Liver (tissue), 9 donors: ENCODE measurements around the gene SRSF6. TPM values are rescaled to one million over a fixed set of nuclear protein-coding genes. Genes with fewer than 3 reads are reported as not detected.

Source experiments
- DNase-seq: peaks from one replicate; pipeline ENCODE4 v3.0.0-alpha.2; 2017; ENCODE audit warnings: low spot score
- H3K27ac ChIP-seq, 2 donors: one replicate each; pipeline ENCODE4 v1.7.0; 2013; ENCODE audit warnings: inconsistent platforms in 2 of 2, low read length in 2 of 2, control low read depth in 1 of 2, low read depth in 1 of 2, mild to moderate bottlenecking in 1 of 2
- H3K27me3 ChIP-seq, 4 donors: one replicate each; pipeline versions ENCODE4 v1.6.1 to v1.7.0; 2013; ENCODE audit warnings: low read length in 3 of 4, inconsistent platforms in 1 of 4, mild to moderate bottlenecking in 1 of 4, moderate library complexity in 1 of 4; ENCODE audit not compliant: control insufficient read depth in 4 of 4, insufficient read depth in 4 of 4
- H3K36me3 ChIP-seq, 4 donors: one replicate each; pipeline versions ENCODE4 v1.6.1 to v1.7.0; 2013; ENCODE audit warnings: low read length in 3 of 4, mild to moderate bottlenecking in 3 of 4, low read depth in 1 of 4, moderate library complexity in 1 of 4; ENCODE audit not compliant: control insufficient read depth in 4 of 4, insufficient read depth in 3 of 4
- H3K4me1 ChIP-seq, 4 donors: one replicate each; pipeline versions ENCODE4 v1.6.1 to v1.7.0; 2013; ENCODE audit warnings: low read length in 3 of 4, mild to moderate bottlenecking in 3 of 4, moderate library complexity in 1 of 4; ENCODE audit not compliant: control insufficient read depth in 4 of 4, insufficient read depth in 4 of 4
- H3K4me3 ChIP-seq, 3 donors: one replicate each; pipeline versions ENCODE4 v1.6.1 to v1.7.0; 2013; ENCODE audit warnings: low read length in 3 of 3, control low read depth in 1 of 3, low read depth in 1 of 3, mild to moderate bottlenecking in 1 of 3
- H3K9ac ChIP-seq, 2 donors: one replicate each; pipeline ENCODE4 v1.7.0; 2013; ENCODE audit warnings: low read length in 2 of 2, mild to moderate bottlenecking in 2 of 2, moderate library complexity in 2 of 2, control low read depth in 1 of 2, low read depth in 1 of 2
- H3K9me3 ChIP-seq, 4 donors: one replicate each; pipeline versions ENCODE4 v1.6.1 to v1.7.0; 2013; ENCODE audit warnings: low read length in 3 of 4; ENCODE audit not compliant: control insufficient read depth in 4 of 4
- ATF3 ChIP-seq: IDR thresholded peaks from 2 replicates; pipeline ENCODE4 v1.6.1; 2016; ENCODE audit warnings: antibody characterized with exemption
- CTCF ChIP-seq: fragments of 150-350 bp; IDR thresholded peaks from 2 replicates; pipeline ENCODE4 v1.5.1; 2017; ENCODE audit warnings: improper control_type of control experiment, low read depth, low read length; ENCODE audit not compliant: missing input control
- EGR1 ChIP-seq, 2 donors: IDR thresholded peaks; 2 replicates each; pipeline ENCODE4 v1.6.1; 2016 to 2018; ENCODE audit warnings: antibody characterized with exemption in 2 of 2, low read depth in 2 of 2
- FOXA1 ChIP-seq: IDR thresholded peaks from 2 replicates; pipeline ENCODE4 v1.6.1; 2016; ENCODE audit warnings: antibody characterized with exemption
- FOXA2 ChIP-seq: IDR thresholded peaks from 2 replicates; pipeline ENCODE4 v1.6.1; 2016; ENCODE audit warnings: antibody characterized with exemption
- GABPA ChIP-seq, 2 donors: IDR thresholded peaks in 1 of 2; conservative IDR thresholded peaks in 1 of 2; 2 replicates each; pipeline ENCODE4 v1.6.1; 2016; ENCODE audit warnings: antibody characterized with exemption in 2 of 2, mild to moderate bottlenecking in 1 of 2, moderate library complexity in 1 of 2
- HNF4A ChIP-seq, 2 donors: conservative IDR thresholded peaks; 2 replicates each; pipeline ENCODE4 v1.6.1; 2016; ENCODE audit warnings: antibody characterized with exemption in 2 of 2, mild to moderate bottlenecking in 2 of 2
- HNF4G ChIP-seq: IDR thresholded peaks from 2 replicates; pipeline ENCODE4 v1.6.1; 2016; ENCODE audit warnings: antibody characterized with exemption
- JUND ChIP-seq, 2 donors: IDR thresholded peaks; 2 replicates each; pipeline ENCODE4 v1.6.1; 2016; ENCODE audit warnings: antibody characterized with exemption in 2 of 2
- MAX ChIP-seq: IDR thresholded peaks from 2 replicates; pipeline ENCODE4 v1.6.1; 2016; ENCODE audit warnings: antibody characterized with exemption
- NR2F2 ChIP-seq: IDR thresholded peaks from 2 replicates; pipeline ENCODE4 v1.6.1; 2016; ENCODE audit warnings: antibody characterized with exemption
- RAD21 ChIP-seq, 2 donors: IDR thresholded peaks; 2 replicates each; pipeline ENCODE4 v1.6.1; 2016; ENCODE audit warnings: antibody characterized with exemption in 2 of 2, mild to moderate bottlenecking in 2 of 2
- REST ChIP-seq: IDR thresholded peaks from 2 replicates; pipeline ENCODE4 v1.6.1; 2016; ENCODE audit warnings: antibody characterized with exemption, mild to moderate bottlenecking
- RXRA ChIP-seq, 2 donors: IDR thresholded peaks; 2 replicates each; pipeline ENCODE4 v1.6.1; 2017 to 2018; ENCODE audit warnings: antibody characterized with exemption in 2 of 2, mild to moderate bottlenecking in 1 of 2
- SP1 ChIP-seq: IDR thresholded peaks from 2 replicates; pipeline ENCODE4 v1.6.1; 2018; ENCODE audit warnings: antibody characterized with exemption, mild to moderate bottlenecking
- TAF1 ChIP-seq: conservative IDR thresholded peaks from 2 replicates; pipeline ENCODE4 v1.6.1; 2016; ENCODE audit warnings: antibody characterized with exemption, mild to moderate bottlenecking
- YY1 ChIP-seq: IDR thresholded peaks from 2 replicates; pipeline ENCODE4 v1.6.1; 2016; ENCODE audit warnings: antibody characterized with exemption, mild to moderate bottlenecking
- ZBTB33 ChIP-seq: IDR thresholded peaks from 2 replicates; pipeline ENCODE4 v1.6.1; 2016; ENCODE audit warnings: antibody characterized with exemption
- WGBS: extraction: QIAGEN DNeasy Blood & Tissue Kit; methylation state at CpG from one replicate; pipeline ENCODE4 v1.1.7; 2013; 5-methylcytosine and 5-hydroxymethylcytosine counted together
- polyA plus RNA-seq, 2 donors: library from polyadenylated mRNA; stranded (reverse) in 1 of 2; unstranded in 1 of 2; fragments of 200-250 nt in 1 of 2; fragments of >200 nt in 1 of 2; fragmentation: Nextera tagmentation in 1 of 2; extraction: Ambion mirVana in 1 of 2; gene quantifications; one replicate each; pipeline versions ENCODE4 v1.2.1 to v1.2.3, GENCODE V29; 2013 to 2015
- total RNA-seq, 2 donors: library from RNA; depleted of rRNA; stranded (reverse); fragments of >200 nt; gene quantifications; one replicate each; pipeline ENCODE4 v1.2.3, GENCODE V29; 2014
- donor health status: healthy.
- donor health status: healthy.
- donor health status: healthy.
- donor health status: healthy.
- donor health status: healthy.

The SRSF6 gene
- total and polyA plus RNA-seq, 4 donors = 33.8 to 47.5 (median 41.1) TPM

GRCh38 chr20:43459022-43459942 is 1.6 kb downstream of the SRSF6 start:
- 56% methylated on average over 12 of the region's 12 CpGs for WGBS
- Histone ChIP-seq H3K4me3 (peak overlapping the region; percentile 62 to 95 (median 95)), H3K9me3 (no peaks in the 10 kb centered on the region), H3K36me3 (peaks cover 2 to 43% (median 41%) of the 10 kb centered on the region in 4 donors), H3K27me3 (no peaks in the 10 kb centered on the region), H3K4me1 (peaks cover 2 to 38% (median 24%) of the 10 kb centered on the region in 4 donors), H3K9ac (peak overlapping the region; percentile 30 to 69), H3K27ac (peak overlapping the region in 1 of 2 donors; percentile 69)
- TF ChIP-seq HNF4G (no peak), GABPA (IDR thresholded peaks at IDR 0.05 in 1 of 2, conservative IDR thresholded peaks at IDR 0.05 in 1 of 2) (no peak), EGR1 (IDR thresholded peaks at IDR 0.05; ENCODE audit: low read depth in 2 of 2) (no peak), SP1 (no peak), HNF4A (conservative IDR thresholded peaks at IDR 0.05) (peak in 1 of 2 donors; percentile 10), RXRA (IDR thresholded peaks at IDR 0.05) (peak; percentile 17 to 18), ZBTB33 (no peak), ATF3 (no peak), TAF1 (no peak), REST (no peak), YY1 (no peak), JUND (IDR thresholded peaks at IDR 0.05) (no peak), MAX (no peak), RAD21 (IDR thresholded peaks at IDR 0.05) (no peak), CTCF (no peak), NR2F2 (peak; percentile 94), FOXA2 (no peak), FOXA1 (no peak)
- DNase-seq = peak; percentile 46
